Lung (tissue), 12 donors: ENCODE data around the gene GSK3A. TPM values are rescaled to one million over a fixed set of nuclear protein-coding genes. Genes with fewer than 3 reads are reported as not detected.

Source experiments
- ATAC-seq: fragments of 200-7000 bp; cut with Tn5 transposase; one replicate; pipeline ENCODE4 v1.9.1; 2020; ENCODE audit warnings: moderate number of reproducible peaks; ENCODE audit not compliant: insufficient read depth, low FRiP score
- DNase-seq, 3 donors: peaks; one replicate each; pipeline ENCODE4 v3.0.0-alpha.2; 2013 to 2017
- H3K27ac ChIP-seq, 2 donors: one replicate each; pipeline ENCODE4 v1.5.1; 2013; ENCODE audit warnings: mild to moderate bottlenecking in 2 of 2, moderate library complexity in 2 of 2, control low read depth in 1 of 2, inconsistent platforms in 1 of 2, low read depth in 1 of 2, low read length in 1 of 2
- H3K27me3 ChIP-seq, 3 donors: one replicate each; pipeline ENCODE4 v1.5.1; 2013; ENCODE audit warnings: low read length in 2 of 3; ENCODE audit not compliant: control insufficient read depth in 3 of 3, insufficient read depth in 3 of 3
- H3K36me3 ChIP-seq, 4 donors: one replicate each; pipeline ENCODE4 v1.5.1; 2013; ENCODE audit warnings: low read length in 4 of 4, mild to moderate bottlenecking in 1 of 4, moderate library complexity in 1 of 4; ENCODE audit not compliant: control insufficient read depth in 4 of 4, insufficient read depth in 4 of 4
- H3K4me1 ChIP-seq, 5 donors: one replicate each; pipeline ENCODE4 v1.5.1; 2013; ENCODE audit warnings: low read length in 5 of 5, mild to moderate bottlenecking in 2 of 5, moderate library complexity in 1 of 5; ENCODE audit not compliant: control insufficient read depth in 5 of 5, insufficient read depth in 5 of 5
- H3K4me3 ChIP-seq: one replicate; pipeline ENCODE4 v1.5.1; 2013; ENCODE audit warnings: mild to moderate bottlenecking, control low read depth, moderate library complexity
- H3K9ac ChIP-seq, 2 donors: one replicate each; pipeline ENCODE4 v1.5.1; 2013; ENCODE audit warnings: low read length in 2 of 2, control low read depth in 1 of 2; ENCODE audit not compliant: insufficient read depth in 1 of 2
- H3K9me3 ChIP-seq, 4 donors: one replicate each; pipeline ENCODE4 v1.5.1; 2013; ENCODE audit warnings: low read length in 3 of 4, mild to moderate bottlenecking in 1 of 4, moderate library complexity in 1 of 4; ENCODE audit not compliant: control insufficient read depth in 4 of 4, insufficient read depth in 3 of 4
- WGBS, 2 donors: extraction: QIAGEN DNeasy Blood & Tissue Kit; methylation state at CpG; one replicate each; pipeline ENCODE4 v1.1.7; 2013; 5-methylcytosine and 5-hydroxymethylcytosine counted together
- polyA plus RNA-seq, 2 donors: library from polyadenylated mRNA; stranded (reverse); fragments of 200-250 nt; gene quantifications; one replicate each; pipeline ENCODE4 v1.2.1, GENCODE V29; 2013
- total RNA-seq, 2 donors: library from RNA; depleted of rRNA in 1 of 2; stranded (reverse); fragments of >200 nt in 1 of 2; gene quantifications; one replicate each; pipeline ENCODE4 v1.2.1, GENCODE V29; 2014 to 2021
- TF ChIP-seq, protein P1 (sequence below): IDR thresholded peaks from 2 replicates; pipeline ENCODE4 v1.5.1; 2012; ENCODE audit warnings: mild to moderate bottlenecking; ENCODE audit errors: control extremely low read depth, extremely low read depth
- donor health status: control.
- donor health status: control.
- donor health status: Bipolar disorder and iron deficiency.
- donor health status: healthy.
- donor health status: DM: yes; HTN: yes; CAD: no.

The GSK3A gene
- total and polyA plus RNA-seq, 4 donors = 23.7 to 54.2 (median 46.2) TPM

GRCh38 chr19:42270346-42271044, 28.1 kb upstream of the GSK3A start:
- peak overlapping the region; percentile 72 for H3K4me3 ChIP-seq
- ATAC-seq = no peak
- TF ChIP-seq, protein P1, sequence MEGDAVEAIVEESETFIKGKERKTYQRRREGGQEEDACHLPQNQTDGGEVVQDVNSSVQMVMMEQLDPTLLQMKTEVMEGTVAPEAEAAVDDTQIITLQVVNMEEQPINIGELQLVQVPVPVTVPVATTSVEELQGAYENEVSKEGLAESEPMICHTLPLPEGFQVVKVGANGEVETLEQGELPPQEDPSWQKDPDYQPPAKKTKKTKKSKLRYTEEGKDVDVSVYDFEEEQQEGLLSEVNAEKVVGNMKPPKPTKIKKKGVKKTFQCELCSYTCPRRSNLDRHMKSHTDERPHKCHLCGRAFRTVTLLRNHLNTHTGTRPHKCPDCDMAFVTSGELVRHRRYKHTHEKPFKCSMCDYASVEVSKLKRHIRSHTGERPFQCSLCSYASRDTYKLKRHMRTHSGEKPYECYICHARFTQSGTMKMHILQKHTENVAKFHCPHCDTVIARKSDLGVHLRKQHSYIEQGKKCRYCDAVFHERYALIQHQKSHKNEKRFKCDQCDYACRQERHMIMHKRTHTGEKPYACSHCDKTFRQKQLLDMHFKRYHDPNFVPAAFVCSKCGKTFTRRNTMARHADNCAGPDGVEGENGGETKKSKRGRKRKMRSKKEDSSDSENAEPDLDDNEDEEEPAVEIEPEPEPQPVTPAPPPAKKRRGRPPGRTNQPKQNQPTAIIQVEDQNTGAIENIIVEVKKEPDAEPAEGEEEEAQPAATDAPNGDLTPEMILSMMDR = no peak

DNA sequence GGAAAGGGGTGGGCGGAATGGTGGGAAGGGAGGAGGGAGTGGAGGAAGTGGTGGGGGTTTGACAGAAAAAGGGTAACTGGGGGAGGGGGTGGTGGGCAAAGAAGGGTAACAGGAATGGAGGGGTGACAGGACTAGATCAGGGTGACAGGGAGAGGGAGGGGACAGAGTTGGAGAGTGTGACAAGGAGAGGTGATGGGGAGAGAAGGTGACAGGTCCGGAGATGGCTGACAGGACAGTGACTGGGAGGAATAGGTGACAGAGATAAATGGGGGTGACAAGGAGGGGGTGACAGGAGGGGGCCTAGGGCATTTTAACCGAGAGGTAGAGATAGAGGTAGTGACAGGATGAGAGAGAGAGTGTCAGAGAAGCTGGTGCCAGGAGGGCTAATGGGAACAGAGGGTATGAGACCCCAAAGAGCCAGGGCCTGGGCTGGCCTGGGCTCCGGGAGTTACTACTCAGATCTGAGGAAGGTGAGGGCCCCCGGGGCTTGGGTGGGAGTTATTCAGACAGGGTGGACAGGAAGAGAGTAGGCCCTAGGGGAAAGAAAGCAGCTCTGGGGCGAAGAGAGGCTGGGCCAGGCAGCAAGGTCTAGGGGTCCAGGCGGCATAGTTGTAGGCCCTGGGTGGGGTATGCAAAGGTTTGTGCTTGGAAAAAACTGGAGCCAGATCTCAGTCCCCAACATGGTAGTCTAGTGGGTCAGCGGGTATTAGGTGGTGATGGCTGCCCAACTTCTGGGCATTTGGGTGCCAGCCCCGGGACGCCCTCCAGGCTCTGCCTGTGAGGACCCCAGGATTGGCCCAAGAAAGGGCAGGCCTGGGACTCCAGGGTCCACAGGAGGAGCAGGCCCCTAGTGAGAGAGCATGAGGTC, 27.3 kb upstream of the GSK3A start:
- H3K36me3 ChIP-seq = peaks cover 4 to 31% (median 11%) of the 10 kb centered on the region in 4 donors
- no peaks in the 10 kb centered on the region for H3K9me3 ChIP-seq
- H3K4me3 ChIP-seq = peak overlapping the region; percentile 72
- no peaks in the 10 kb centered on the region for H3K27me3 ChIP-seq
- 29 to 44% methylated on average over 9 to 10 of the region's 10 CpGs for WGBS, 2 donors
- H3K27ac ChIP-seq = peak overlapping the region; percentile 87 to 96
- no peak for ATAC-seq
- TF ChIP-seq, protein P1 = no peak
- peaks cover 0 to 22% (median 9%) of the 10 kb centered on the region in 5 donors for H3K4me1 ChIP-seq
- H3K9ac ChIP-seq = peak overlapping the region in 1 of 2 donors; percentile 98
- DNase-seq = no peak

More at GRCh38 chr19:42270346-42271044, 28.1 kb upstream of the GSK3A start:
- no peaks in the 10 kb centered on the region for H3K9me3 ChIP-seq
- peak in 1 of 3 donors; percentile 25 for DNase-seq
- peak overlapping the region; percentile 55 to 98 for H3K9ac ChIP-seq
- H3K27ac ChIP-seq = peak overlapping the region; percentile 87 to 96
- H3K36me3 ChIP-seq = peaks cover 4 to 34% (median 14%) of the 10 kb centered on the region in 4 donors
- WGBS, 2 donors = 5 to 6% methylated on average over 18 of the region's 18 CpGs
- H3K27me3 ChIP-seq = no peaks in the 10 kb centered on the region
- peaks cover 0 to 22% (median 9%) of the 10 kb centered on the region in 5 donors for H3K4me1 ChIP-seq

- Histone ChIP-seq H3K27ac (peak within 1 kb of the TSS; percentile 96 to 97), H3K4me3 (peak within 1 kb of the TSS; percentile 72), H3K9ac (peak within 1 kb of the TSS; percentile 92 to 98), H3K36me3 (peaks cover 0 to 23% (median 8%) of the 10 kb centered on the region in 4 donors), H3K4me1 (peaks cover 0 to 20% (median 9%) of the 10 kb centered on the region in 5 donors), H3K27me3 (no peaks in the 10 kb centered on the region), H3K9me3 (no peaks in the 10 kb centered on the region)
- ATAC-seq = peak; percentile 87
- DNase-seq = peak; percentile 100
- TF ChIP-seq, protein P1 = no peak
- WGBS, 2 donors = 0 to 1% methylated on average over 47 to 52 of the region's 52 CpGs
Observed at GRCh38 chr19:42268704-42269477, 26.5 kb upstream of the GSK3A start, which contains the start of gene CIC. Gene CIC, plus strand, starts transcription at chr19:42269252. Its CDS starts 2,532 bp downstream, at chr19:42271784.
